HepG2 (cell line): ENCODE results near the gene EMC9. TPM values are rescaled to one million over a fixed set of nuclear protein-coding genes. Genes with fewer than 3 reads are reported as not detected.

Experiments used
- IKZF1 ChIP-seq: fragments of 450-650 bp; IDR thresholded peaks from 2 replicates; pipeline ENCODE4 v1.7.1; 2016
- MED13 ChIP-seq: sonication (generic); formaldehyde crosslinking; IDR thresholded peaks from 2 replicates; pipeline ENCODE4 v1.5.0; 2020; ENCODE audit warnings: missing genetic modification reagents
- NFYC ChIP-seq: IDR thresholded peaks from 2 replicates; pipeline ENCODE4 v1.6.1; 2016; ENCODE audit warnings: missing genetic modification reagents, missing compliant biosample characterization
- SIN3A ChIP-seq: IDR thresholded peaks from 2 replicates; pipeline ENCODE4 v1.6.1; 2011; ENCODE audit warnings: low read depth, mild to moderate bottlenecking, control low read depth, low read length, borderline replicate concordance
- SMYD3 ChIP-seq: sonication (generic); formaldehyde crosslinking; IDR thresholded peaks from 2 replicates; pipeline ENCODE4 v1.8.1; 2023; ENCODE audit warnings: mild to moderate bottlenecking, missing genetic modification reagents
- TARDBP ChIP-seq: sonication (generic); formaldehyde crosslinking; IDR thresholded peaks from 2 replicates; pipeline ENCODE4 v1.8.0; 2022; ENCODE audit warnings: mild to moderate bottlenecking, missing genetic modification reagents
- U2AF1 ChIP-seq: fragments of 200-400 bp; formaldehyde crosslinking; optimal IDR thresholded peaks from 2 replicates; pipeline ENCODE3; 2017; ENCODE audit warnings: mild to moderate bottlenecking, low read depth, low read length
- WIZ ChIP-seq: sonication (generic); formaldehyde crosslinking; IDR thresholded peaks from 2 replicates; pipeline ENCODE4 v1.5.1; 2020; ENCODE audit warnings: mild to moderate bottlenecking, missing genetic modification reagents
- ZNF20 ChIP-seq: sonication (generic); formaldehyde crosslinking; IDR thresholded peaks from 2 replicates; pipeline ENCODE4 v1.4.0; 2020; ENCODE audit warnings: mild to moderate bottlenecking, moderate library complexity, missing genetic modification reagents
- ZNF724P ChIP-seq: sonication (generic); formaldehyde crosslinking; IDR thresholded peaks from 2 replicates; pipeline ENCODE4 v1.8.0; 2022; ENCODE audit warnings: missing genetic modification reagents, borderline replicate concordance
- polyA plus RNA-seq, 8 experiments: library from polyadenylated mRNA; depleted of rRNA in 3 of 8; stranded (reverse) in 7 of 8; unstranded in 1 of 8; fragments of >200 nt; fragmentation: Illumina TruSeq in 4 of 8; extraction: Trizol in 4 of 8; gene quantifications; 2 replicates each; pipeline versions ENCODE4 v1.2.1 to v1.2.3, GENCODE V29; 2011 to 2016; ENCODE audit warnings: low read depth in 4 of 8, missing spikeins in 1 of 8, mixed read lengths in 1 of 8; ENCODE audit not compliant: insufficient read depth in 1 of 8
- total RNA-seq, 5 experiments: library from RNA; depleted of rRNA; stranded (reverse); fragments of >200 nt; fragmentation: Illumina TruSeq; extraction: Trizol; gene quantifications; 2 replicates each; pipeline ENCODE4 v1.2.3, GENCODE V29; 2016; ENCODE audit warnings: low read depth in 1 of 5
- TF ChIP-seq, protein P1 (sequence below): sonication (generic); formaldehyde crosslinking; IDR thresholded peaks from 2 replicates; pipeline ENCODE4 v1.5.1; 2020; ENCODE audit warnings: mild to moderate bottlenecking, missing genetic modification reagents, moderate library complexity
- TF ChIP-seq, protein P2 (sequence below): sonication (generic); formaldehyde crosslinking; IDR thresholded peaks from 2 replicates; pipeline ENCODE4 v1.9.0; 2022; ENCODE audit warnings: low read depth, missing genetic modification reagents
- TF ChIP-seq, protein P3 (sequence below): sonication (generic); formaldehyde crosslinking; IDR thresholded peaks from 2 replicates; pipeline ENCODE4 v1.8.1; 2022; ENCODE audit warnings: mild to moderate bottlenecking, missing genetic modification reagents
- TF ChIP-seq, protein P4 (sequence below): sonication (generic); formaldehyde crosslinking; IDR thresholded peaks from 2 replicates; pipeline ENCODE4 v1.4.0; 2020; ENCODE audit warnings: missing genetic modification reagents
- TF ChIP-seq, protein P5 (sequence below): sonication (generic); formaldehyde crosslinking; conservative IDR thresholded peaks from 2 replicates; pipeline ENCODE4 v1.8.0; 2022; ENCODE audit warnings: mild to moderate bottlenecking, moderate library complexity, missing genetic modification reagents

Gene EMC9
- total and polyA plus RNA-seq, 2 of the 13 experiments (the other 11 are each of a cell fraction or from before 2014, with no cell fraction given) = 60.5 to 78.7 TPM

DNA sequence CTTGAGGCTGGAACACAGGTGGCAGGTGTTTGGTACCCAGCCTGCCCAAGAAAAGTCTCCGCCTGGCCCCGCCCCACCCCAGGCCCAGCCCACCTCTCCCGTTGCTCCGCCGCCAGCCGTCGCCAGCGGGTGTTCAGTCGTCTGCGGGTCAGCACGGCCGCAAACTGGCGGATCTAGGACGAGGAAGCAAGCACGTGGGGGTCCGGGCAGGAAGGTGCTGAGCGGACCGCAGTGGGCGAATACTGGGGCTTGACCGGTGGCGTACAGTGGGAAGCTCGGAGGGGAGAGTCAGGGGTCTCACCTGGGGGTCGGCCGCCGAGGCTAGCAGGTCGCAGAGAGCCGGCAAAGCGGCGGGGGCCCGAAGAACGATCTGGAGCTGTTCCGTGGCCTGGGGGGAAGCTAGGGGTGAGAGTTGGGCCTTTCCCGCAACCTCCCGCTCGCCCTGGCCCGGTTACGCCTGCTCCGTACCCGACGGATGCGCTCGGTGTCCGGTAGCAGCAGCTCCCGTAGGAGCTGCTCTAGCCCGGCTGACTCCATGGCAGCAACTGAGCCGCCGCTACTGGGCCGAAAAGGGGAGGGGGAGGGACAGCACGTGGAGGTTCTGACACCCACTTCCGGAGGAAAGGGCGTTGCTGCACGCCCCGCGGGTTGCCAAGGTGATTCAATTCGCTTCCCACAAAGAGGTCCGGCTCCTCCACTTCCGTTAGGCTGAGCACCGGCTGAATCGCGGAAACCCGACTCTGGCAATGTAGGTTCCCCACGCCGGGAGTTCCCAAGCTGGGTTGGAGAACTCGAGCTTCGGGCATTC, 47.1 kb upstream of the EMC9 start, which contains the start of gene IPO4 (continued):
- TF ChIP-seq, protein P1, sequence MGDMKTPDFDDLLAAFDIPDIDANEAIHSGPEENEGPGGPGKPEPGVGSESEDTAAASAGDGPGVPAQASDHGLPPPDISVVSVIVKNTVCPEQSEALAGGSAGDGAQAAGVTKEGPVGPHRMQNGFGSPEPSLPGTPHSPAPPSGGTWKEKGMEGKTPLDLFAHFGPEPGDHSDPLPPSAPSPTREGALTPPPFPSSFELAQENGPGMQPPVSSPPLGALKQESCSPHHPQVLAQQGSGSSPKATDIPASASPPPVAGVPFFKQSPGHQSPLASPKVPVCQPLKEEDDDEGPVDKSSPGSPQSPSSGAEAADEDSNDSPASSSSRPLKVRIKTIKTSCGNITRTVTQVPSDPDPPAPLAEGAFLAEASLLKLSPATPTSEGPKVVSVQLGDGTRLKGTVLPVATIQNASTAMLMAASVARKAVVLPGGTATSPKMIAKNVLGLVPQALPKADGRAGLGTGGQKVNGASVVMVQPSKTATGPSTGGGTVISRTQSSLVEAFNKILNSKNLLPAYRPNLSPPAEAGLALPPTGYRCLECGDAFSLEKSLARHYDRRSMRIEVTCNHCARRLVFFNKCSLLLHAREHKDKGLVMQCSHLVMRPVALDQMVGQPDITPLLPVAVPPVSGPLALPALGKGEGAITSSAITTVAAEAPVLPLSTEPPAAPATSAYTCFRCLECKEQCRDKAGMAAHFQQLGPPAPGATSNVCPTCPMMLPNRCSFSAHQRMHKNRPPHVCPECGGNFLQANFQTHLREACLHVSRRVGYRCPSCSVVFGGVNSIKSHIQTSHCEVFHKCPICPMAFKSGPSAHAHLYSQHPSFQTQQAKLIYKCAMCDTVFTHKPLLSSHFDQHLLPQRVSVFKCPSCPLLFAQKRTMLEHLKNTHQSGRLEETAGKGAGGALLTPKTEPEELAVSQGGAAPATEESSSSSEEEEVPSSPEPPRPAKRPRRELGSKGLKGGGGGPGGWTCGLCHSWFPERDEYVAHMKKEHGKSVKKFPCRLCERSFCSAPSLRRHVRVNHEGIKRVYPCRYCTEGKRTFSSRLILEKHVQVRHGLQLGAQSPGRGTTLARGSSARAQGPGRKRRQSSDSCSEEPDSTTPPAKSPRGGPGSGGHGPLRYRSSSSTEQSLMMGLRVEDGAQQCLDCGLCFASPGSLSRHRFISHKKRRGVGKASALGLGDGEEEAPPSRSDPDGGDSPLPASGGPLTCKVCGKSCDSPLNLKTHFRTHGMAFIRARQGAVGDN = peak; percentile 99
- TF ChIP-seq, protein P2, sequence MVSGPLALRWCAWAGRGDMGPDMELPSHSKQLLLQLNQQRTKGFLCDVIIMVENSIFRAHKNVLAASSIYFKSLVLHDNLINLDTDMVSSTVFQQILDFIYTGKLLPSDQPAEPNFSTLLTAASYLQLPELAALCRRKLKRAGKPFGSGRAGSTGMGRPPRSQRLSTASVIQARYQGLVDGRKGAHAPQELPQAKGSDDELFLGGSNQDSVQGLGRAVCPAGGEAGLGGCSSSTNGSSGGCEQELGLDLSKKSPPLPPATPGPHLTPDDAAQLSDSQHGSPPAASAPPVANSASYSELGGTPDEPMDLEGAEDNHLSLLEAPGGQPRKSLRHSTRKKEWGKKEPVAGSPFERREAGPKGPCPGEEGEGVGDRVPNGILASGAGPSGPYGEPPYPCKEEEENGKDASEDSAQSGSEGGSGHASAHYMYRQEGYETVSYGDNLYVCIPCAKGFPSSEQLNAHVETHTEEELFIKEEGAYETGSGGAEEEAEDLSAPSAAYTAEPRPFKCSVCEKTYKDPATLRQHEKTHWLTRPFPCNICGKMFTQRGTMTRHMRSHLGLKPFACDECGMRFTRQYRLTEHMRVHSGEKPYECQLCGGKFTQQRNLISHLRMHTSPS (CRISPR knock-in tag) = peak; percentile 76
- TF ChIP-seq IKZF1 (no peak), SIN3A (peak; percentile 100), ZNF724P (CRISPR knock-in tag) (peak; percentile 77), TARDBP (peak; percentile 100), MED13 (CRISPR knock-in tag) (peak; percentile 95), ZNF20 (CRISPR knock-in tag) (peak; percentile 98), NFYC (peak; percentile 73), WIZ (peak; percentile 96), U2AF1 (peak; percentile 100), SMYD3 (peak; percentile 100)
- TF ChIP-seq, protein P3, sequence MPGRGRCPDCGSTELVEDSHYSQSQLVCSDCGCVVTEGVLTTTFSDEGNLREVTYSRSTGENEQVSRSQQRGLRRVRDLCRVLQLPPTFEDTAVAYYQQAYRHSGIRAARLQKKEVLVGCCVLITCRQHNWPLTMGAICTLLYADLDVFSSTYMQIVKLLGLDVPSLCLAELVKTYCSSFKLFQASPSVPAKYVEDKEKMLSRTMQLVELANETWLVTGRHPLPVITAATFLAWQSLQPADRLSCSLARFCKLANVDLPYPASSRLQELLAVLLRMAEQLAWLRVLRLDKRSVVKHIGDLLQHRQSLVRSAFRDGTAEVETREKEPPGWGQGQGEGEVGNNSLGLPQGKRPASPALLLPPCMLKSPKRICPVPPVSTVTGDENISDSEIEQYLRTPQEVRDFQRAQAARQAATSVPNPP (CRISPR knock-in tag) = peak; percentile 98
- TF ChIP-seq, protein P4, sequence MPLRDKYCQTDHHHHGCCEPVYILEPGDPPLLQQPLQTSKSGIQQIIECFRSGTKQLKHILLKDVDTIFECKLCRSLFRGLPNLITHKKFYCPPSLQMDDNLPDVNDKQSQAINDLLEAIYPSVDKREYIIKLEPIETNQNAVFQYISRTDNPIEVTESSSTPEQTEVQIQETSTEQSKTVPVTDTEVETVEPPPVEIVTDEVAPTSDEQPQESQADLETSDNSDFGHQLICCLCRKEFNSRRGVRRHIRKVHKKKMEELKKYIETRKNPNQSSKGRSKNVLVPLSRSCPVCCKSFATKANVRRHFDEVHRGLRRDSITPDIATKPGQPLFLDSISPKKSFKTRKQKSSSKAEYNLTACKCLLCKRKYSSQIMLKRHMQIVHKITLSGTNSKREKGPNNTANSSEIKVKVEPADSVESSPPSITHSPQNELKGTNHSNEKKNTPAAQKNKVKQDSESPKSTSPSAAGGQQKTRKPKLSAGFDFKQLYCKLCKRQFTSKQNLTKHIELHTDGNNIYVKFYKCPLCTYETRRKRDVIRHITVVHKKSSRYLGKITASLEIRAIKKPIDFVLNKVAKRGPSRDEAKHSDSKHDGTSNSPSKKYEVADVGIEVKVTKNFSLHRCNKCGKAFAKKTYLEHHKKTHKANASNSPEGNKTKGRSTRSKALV (CRISPR knock-in tag) = peak; percentile 97
- TF ChIP-seq, protein P5, sequence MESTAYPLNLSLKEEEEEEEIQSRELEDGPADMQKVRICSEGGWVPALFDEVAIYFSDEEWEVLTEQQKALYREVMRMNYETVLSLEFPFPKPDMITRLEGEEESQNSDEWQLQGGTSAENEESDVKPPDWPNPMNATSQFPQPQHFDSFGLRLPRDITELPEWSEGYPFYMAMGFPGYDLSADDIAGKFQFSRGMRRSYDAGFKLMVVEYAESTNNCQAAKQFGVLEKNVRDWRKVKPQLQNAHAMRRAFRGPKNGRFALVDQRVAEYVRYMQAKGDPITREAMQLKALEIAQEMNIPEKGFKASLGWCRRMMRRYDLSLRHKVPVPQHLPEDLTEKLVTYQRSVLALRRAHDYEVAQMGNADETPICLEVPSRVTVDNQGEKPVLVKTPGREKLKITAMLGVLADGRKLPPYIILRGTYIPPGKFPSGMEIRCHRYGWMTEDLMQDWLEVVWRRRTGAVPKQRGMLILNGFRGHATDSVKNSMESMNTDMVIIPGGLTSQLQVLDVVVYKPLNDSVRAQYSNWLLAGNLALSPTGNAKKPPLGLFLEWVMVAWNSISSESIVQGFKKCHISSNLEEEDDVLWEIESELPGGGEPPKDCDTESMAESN (CRISPR knock-in tag) = peak; percentile 98
